PC-9 (cell line): ENCODE results near the gene DGKD. TPM values are rescaled to one million over a fixed set of nuclear protein-coding genes. Genes with fewer than 3 reads are reported as not detected.

ENCODE experiments used
- BruUV-seq: library from RNA; stranded (reverse); fragments of 400-500 nt; replicated peaks from 2 replicates; lab custom pipeline; 2021; lab: Mats Ljungman, UMichigan
- CTCF ChIA-PET: fragments of 300-600 bp; sonication (Branson Sonifier 250); formaldehyde crosslinking; loops from one replicate; lab custom pipeline; 2022; ENCODE audit warnings: antibody characterized with exemption; lab: Charles Lee
- POLR2A ChIA-PET: fragments of 300-600 bp; sonication (Branson Sonifier 250); formaldehyde crosslinking; loops from one replicate; lab custom pipeline; 2022; ENCODE audit warnings: antibody characterized with exemption; ENCODE audit not compliant: unreplicated experiment; lab: Charles Lee
- DNase-seq, 2 experiments: peaks; one replicate each; pipeline versions ENCODE4 v3.0.0 to v3.0.0-alpha.2; 2015 to 2022; ENCODE audit warnings: mixed read lengths in 1 of 2
- H2AFZ ChIP-seq: fragments of 200-600 bp; sonication (generic); 2 replicates; pipeline ENCODE4 v1.8.1; 2017; ENCODE audit warnings: antibody characterized with exemption
- H3F3A ChIP-seq: fragments of 200-600 bp; sonication (generic); 2 replicates; pipeline ENCODE4 v1.8.1; 2017; ENCODE audit warnings: antibody characterized with exemption, mild to moderate bottlenecking, low read depth; ENCODE audit not compliant: insufficient read depth
- H3K27ac ChIP-seq: fragments of 200-600 bp; sonication (generic); 2 replicates; pipeline ENCODE4 v1.6.1; 2016; ENCODE audit warnings: mixed run types
- H3K27me3 ChIP-seq: fragments of 200-600 bp; sonication (generic); 2 replicates; pipeline ENCODE4 v1.6.1; 2016; ENCODE audit warnings: low read depth, mixed run types; ENCODE audit not compliant: insufficient read depth
- H3K36me3 ChIP-seq: fragments of 200-600 bp; sonication (generic); 2 replicates; pipeline ENCODE4 v1.6.1; 2016; ENCODE audit warnings: low read depth, mixed run types
- H3K4me1 ChIP-seq: fragments of 200-600 bp; sonication (generic); replicated peaks from 2 replicates; pipeline ENCODE4 v1.6.1; 2016; ENCODE audit warnings: mixed run types; ENCODE audit not compliant: insufficient read depth
- H3K4me2 ChIP-seq: fragments of 200-600 bp; sonication (generic); 2 replicates; pipeline ENCODE4 v1.6.1; 2017; ENCODE audit warnings: mixed run types
- H3K4me3 ChIP-seq: fragments of 200-600 bp; sonication (generic); 2 replicates; pipeline ENCODE4 v1.6.1; 2016; ENCODE audit warnings: mixed run types
- H3K79me2 ChIP-seq: fragments of 200-600 bp; sonication (generic); 2 replicates; pipeline ENCODE4 v1.6.1; 2017; ENCODE audit warnings: low read depth, mixed run types
- H3K9me2 ChIP-seq: fragments of 200-600 bp; sonication (generic); 2 replicates; pipeline ENCODE4 v1.8.1; 2017; ENCODE audit warnings: mild to moderate bottlenecking; ENCODE audit not compliant: insufficient read depth
- H3K9me3 ChIP-seq: fragments of 200-600 bp; sonication (generic); 2 replicates; pipeline ENCODE4 v1.8.1; 2016; ENCODE audit warnings: low read depth; ENCODE audit not compliant: insufficient read depth
- H4K20me1 ChIP-seq: fragments of 200-600 bp; sonication (generic); 2 replicates; pipeline ENCODE4 v1.8.1; 2017; ENCODE audit not compliant: insufficient read depth
- CTCF ChIP-seq: fragments of 200-600 bp; sonication (generic); conservative IDR thresholded peaks from 2 replicates; pipeline ENCODE4 v1.6.1; 2017; ENCODE audit warnings: mixed run types, antibody characterized with exemption, mild to moderate bottlenecking, moderate library complexity
- EZH2 ChIP-seq: fragments of 200-600 bp; sonication (generic); IDR thresholded peaks from 2 replicates; pipeline ENCODE4 v1.8.0; 2017; ENCODE audit warnings: antibody characterized with exemption, low read depth
- intact Hi-C: fragments of 100-400 bp; cut with micrococcal nuclease; formaldehyde crosslinking; loops from one replicate; pipeline ENCODE4 v1.10.0; 2022; ENCODE audit not compliant: unreplicated experiment
- total RNA-seq: library from RNA; stranded (reverse); gene quantifications from 2 replicates; pipeline ENCODE4 v1.2.3, GENCODE V29; 2021

The DGKD gene
- total RNA-seq, 1 experiment from 2014 or later: 59.5 TPM

GRCh38 chr2:233489666-233490065, 135.4 kb downstream of the DGKD start:
- H3K4me1 ChIP-seq: peaks cover 59% of the 10 kb centered on the region
- intact Hi-C loops: no loop called here

GRCh38 chr2:233490831-233491230, 136.5 kb downstream of the DGKD start:
- no peak for DNase-seq

More at GRCh38 chr2:233489666-233490065, 135.4 kb downstream of the DGKD start:
- H2AFZ ChIP-seq: no peak overlapping the region
- no peaks in the 10 kb centered on the region for H4K20me1 ChIP-seq
- H3K36me3 ChIP-seq: peaks cover 51% of the 10 kb centered on the region
- H3K4me2 ChIP-seq: no peak overlapping the region
- peaks cover 63% of the 10 kb centered on the region for H3F3A ChIP-seq
- no peak for DNase-seq
- TF ChIP-seq CTCF (no peak), EZH2 (no peak)
- ChIA-PET CTCF (no interaction called here), POLR2A (interaction anchor here (0.5 kb wide), 2 partner anchors 182 to 201 kb away, joined by 5 to 12 read pairs; no protein-coding TSS in a partner anchor)
- peaks cover 9% of the 10 kb centered on the region; the same call in 1 of the 2 replicates for H3K79me2 ChIP-seq
- H3K27ac ChIP-seq: peak overlapping the region; percentile 93
- no TSS peak for BruUV-seq
- no peaks in the 10 kb centered on the region for H3K9me3 ChIP-seq
- H3K9me2 ChIP-seq: no peaks in the 10 kb centered on the region
- H3K27me3 ChIP-seq: no peaks in the 10 kb centered on the region
- H3K4me3 ChIP-seq: no peak overlapping the region

GRCh38 chr2:233491326-233491725, 137.0 kb downstream of the DGKD start:
- POLR2A ChIA-PET: no interaction called here
- Histone ChIP-seq H3K9me3 (no peaks in the 10 kb centered on the region), H3K79me2 (no peaks in the 10 kb centered on the region)

More at GRCh38 chr2:233490831-233491230, 136.5 kb downstream of the DGKD start:
- no peaks in the 10 kb centered on the region for H3K9me3 ChIP-seq
- H3K36me3 ChIP-seq: peaks cover 46% of the 10 kb centered on the region
- no peaks in the 10 kb centered on the region for H4K20me1 ChIP-seq
- BruUV-seq: no TSS peak
- H3K79me2 ChIP-seq: no peaks in the 10 kb centered on the region; the same call in 1 of the 2 replicates
- H3K4me1 ChIP-seq: peaks cover 47% of the 10 kb centered on the region
- ChIA-PET CTCF (no interaction called here), POLR2A (no interaction called here)
- H3K4me2 ChIP-seq: no peak overlapping the region
- intact Hi-C loops: no loop called here
- H3K27me3 ChIP-seq: no peaks in the 10 kb centered on the region
- TF ChIP-seq CTCF: no peak
- TF ChIP-seq EZH2: no peak
- peaks cover 51% of the 10 kb centered on the region for H3F3A ChIP-seq
- H2AFZ ChIP-seq: no peak overlapping the region
- no peak overlapping the region for H3K4me3 ChIP-seq
- H3K27ac ChIP-seq: no peak overlapping the region
- H3K9me2 ChIP-seq: no peaks in the 10 kb centered on the region

More at GRCh38 chr2:233491326-233491725, 137.0 kb downstream of the DGKD start:
- Histone ChIP-seq H3F3A (peaks cover 46% of the 10 kb centered on the region), H2AFZ (no peak overlapping the region), H3K27me3 (no peaks in the 10 kb centered on the region), H3K36me3 (peaks cover 51% of the 10 kb centered on the region), H3K4me3 (no peak overlapping the region), H4K20me1 (no peaks in the 10 kb centered on the region), H3K4me2 (no peak overlapping the region), H3K9me2 (no peaks in the 10 kb centered on the region), H3K4me1 (peaks cover 42% of the 10 kb centered on the region), H3K27ac (no peak overlapping the region)
- CTCF ChIA-PET: no interaction called here
- no peak for TF ChIP-seq CTCF
- TF ChIP-seq EZH2: no peak
- intact Hi-C loops: no loop called here
- BruUV-seq: no TSS peak
- no peak for DNase-seq
